HG02571 (cell line): ENCODE results near the gene TOMM20.
"Not testable (repeated sequence)": the region's sequence is repeated elsewhere in the genome, so short reads cannot be mapped to it uniquely, and the experiment has no call there.

Source experiments
- ATAC-seq: cut with Tn5 transposase; IDR thresholded peaks from one replicate; pipeline ENCODE4 v1.9.1; 2021; ENCODE audit warnings: mild to moderate bottlenecking, moderate library complexity; ENCODE audit not compliant: unreplicated experiment

TOMM20 gene

GRCh38 chr1:235102993-235103411 is 25.6 kb downstream of the TOMM20 start:
- ATAC-seq: no peak

GRCh38 chr1:235102259-235102582 is 26.4 kb downstream of the TOMM20 start:
- ATAC-seq: no peak

GRCh38 chr1:235101558-235102258 is 26.9 kb downstream of the TOMM20 start:
- no peak for ATAC-seq

- ATAC-seq: no peak
Measured at GRCh38 chr1:235100194-235100772, 28.4 kb downstream of the TOMM20 start.

GRCh38 chr1:235098991-235099390 is 29.6 kb downstream of the TOMM20 start:
- ATAC-seq: no peak

GRCh38 chr1:235098547-235098946 is 30.1 kb downstream of the TOMM20 start:
- no peak for ATAC-seq

- ATAC-seq: not testable (repeated sequence)
Measured at GRCh38 chr1:235097501-235097900, 31.1 kb downstream of the TOMM20 start.

GRCh38 chr1:235095938-235096562 is 32.6 kb downstream of the TOMM20 start:
- no peak for ATAC-seq

- no peak for ATAC-seq
Measured at GRCh38 chr1:235093696-235094592, 34.7 kb downstream of the TOMM20 start.

- ATAC-seq: no peak
Measured at GRCh38 chr1:235093013-235093695, 35.5 kb downstream of the TOMM20 start.

- not testable (repeated sequence) for ATAC-seq
Measured at GRCh38 chr1:235092415-235092814, 36.2 kb downstream of the TOMM20 start.

GRCh38 chr1:235092045-235092406 is 36.6 kb downstream of the TOMM20 start:
- not testable (repeated sequence) for ATAC-seq

- not testable (repeated sequence) for ATAC-seq
Measured at GRCh38 chr1:235091319-235092044, 37.2 kb downstream of the TOMM20 start.

GRCh38 chr1:235090406-235091069 is 38.1 kb downstream of the TOMM20 start:
- no peak for ATAC-seq

GRCh38 chr1:235088907-235089306 is 39.7 kb downstream of the TOMM20 start:
- no peak for ATAC-seq

- no peak for ATAC-seq
Measured at GRCh38 chr1:235088430-235088829, 40.2 kb downstream of the TOMM20 start.

- no peak for ATAC-seq
Measured at GRCh38 chr1:235087906-235088305, 40.7 kb downstream of the TOMM20 start.

- ATAC-seq: not testable (repeated sequence)
Measured at GRCh38 chr1:235085411-235086117, 43.1 kb downstream of the TOMM20 start.

- not testable (repeated sequence) for ATAC-seq
Measured at GRCh38 chr1:235080788-235081187, 47.8 kb downstream of the TOMM20 start.
